Transverse colon (tissue), 3 donors: ENCODE measurements around the gene TRIM36.

Source experiments
- CTCF ChIP-seq, 5 experiments: fragments of 200-600 bp in 3 of 5; fragments of 450-650 bp in 2 of 5; sonication (generic) in 3 of 5; IDR thresholded peaks; 1 replicate in 2 of 5; 2 replicates in 3 of 5; pipeline ENCODE4 v1.5.1; 2016 to 2017; ENCODE audit warnings: antibody characterized with exemption in 5 of 5, inconsistent platforms in 3 of 5, mild to moderate bottlenecking in 2 of 5, moderate library complexity in 1 of 5
- EP300 ChIP-seq: sonication (generic); formaldehyde crosslinking; IDR thresholded peaks from one replicate; pipeline ENCODE4 v1.6.1; 2017; ENCODE audit warnings: antibody characterized with exemption, low read depth

- TF ChIP-seq CTCF (IDR thresholded peaks at IDR 0.05) (peak in 2 of 5 experiments; percentile 17 to 20), EP300 (no peak)
Measured at GRCh38 chr5:115169487-115170133, at the start of gene TRIM36.
